Fibroblast of peridontal ligament (primary cell): ENCODE measurements around the gene DDX43.
A peak's percentile ranks its signal among the peaks of the same experiment; 100 is the strongest.
"Not testable (repeated sequence)": the region's sequence is repeated elsewhere in the genome, so short reads cannot be mapped to it uniquely, and the experiment has no call there.

Source experiments
- DNase-seq: peaks from one replicate; pipeline ENCODE4 v3.0.0-alpha.2; 2010; ENCODE audit errors: extremely low read depth

Gene DDX43

DNA sequence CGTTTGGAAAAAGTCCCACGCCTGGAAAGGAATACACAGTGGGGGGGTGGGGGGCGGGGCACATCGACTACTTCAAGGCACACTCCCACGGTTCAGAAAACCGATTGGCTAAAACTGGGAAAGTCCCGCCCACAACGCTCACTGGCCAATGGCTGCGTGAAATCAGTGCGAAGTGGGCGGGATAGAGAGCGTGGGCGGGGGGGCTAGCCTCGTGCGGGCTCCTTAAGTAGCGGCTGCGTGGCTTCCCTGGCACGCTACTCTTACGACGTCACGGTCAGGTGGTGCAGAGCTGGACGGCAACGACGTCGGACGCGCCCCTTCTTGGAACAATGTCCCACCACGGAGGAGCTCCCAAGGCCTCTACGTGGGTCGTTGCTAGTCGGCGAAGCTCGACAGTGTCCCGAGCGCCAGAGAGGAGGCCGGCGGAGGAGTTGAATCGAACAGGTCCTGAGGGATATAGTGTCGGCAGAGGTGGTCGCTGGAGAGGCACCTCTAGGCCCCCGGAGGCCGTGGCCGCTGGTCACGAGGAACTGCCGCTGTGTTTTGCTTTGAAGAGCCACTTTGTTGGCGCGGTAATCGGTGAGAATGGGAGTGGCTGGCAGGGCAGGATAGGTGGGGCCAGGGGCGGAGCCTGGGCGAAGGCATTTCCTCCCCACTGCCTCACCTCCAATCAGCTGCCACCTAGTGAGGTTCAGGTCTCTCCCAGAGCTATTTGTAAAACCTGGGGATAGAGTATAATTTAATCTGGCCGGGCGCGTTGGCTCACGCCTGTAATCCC, at the start of gene DDX43:
TSS of gene DDX43 (plus strand) at position 252 of the 778 bp plus-strand sequence. CDS start at position 330, 78 bp downstream.
- peak; percentile 44 for DNase-seq

DNA sequence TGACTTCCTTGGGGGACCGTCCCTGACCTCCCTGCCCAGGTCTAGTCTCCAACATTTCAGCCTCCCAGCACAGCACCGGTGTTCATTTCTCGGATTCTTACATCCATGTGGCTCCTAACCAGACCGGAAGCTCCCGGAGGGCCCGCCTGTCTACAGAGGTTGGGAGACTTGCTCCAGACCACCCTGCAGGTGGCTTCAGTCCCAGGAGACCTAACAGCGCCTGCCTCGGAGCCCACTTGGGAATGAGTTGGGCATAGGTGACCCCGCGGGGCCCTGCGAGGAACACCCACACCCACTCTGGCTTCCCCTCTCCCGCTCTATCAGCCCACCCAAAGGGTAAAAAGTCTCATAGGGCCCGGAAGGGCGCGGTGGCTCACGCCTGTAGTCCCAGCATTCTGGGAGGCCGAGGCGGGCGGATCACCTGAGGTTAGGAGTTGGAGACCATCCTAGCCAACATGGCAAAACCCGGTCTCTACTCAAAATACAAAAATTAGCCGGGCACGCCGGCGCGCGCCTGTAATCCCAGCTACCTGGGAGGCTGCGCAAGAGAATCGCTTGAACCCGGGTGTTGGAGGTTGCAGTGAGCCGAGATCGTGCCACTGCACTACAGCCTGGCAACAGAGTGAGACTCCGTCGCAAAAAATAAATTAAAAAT, 46.0 kb upstream of the DDX43 start:
- DNase-seq = no peak

DNA sequence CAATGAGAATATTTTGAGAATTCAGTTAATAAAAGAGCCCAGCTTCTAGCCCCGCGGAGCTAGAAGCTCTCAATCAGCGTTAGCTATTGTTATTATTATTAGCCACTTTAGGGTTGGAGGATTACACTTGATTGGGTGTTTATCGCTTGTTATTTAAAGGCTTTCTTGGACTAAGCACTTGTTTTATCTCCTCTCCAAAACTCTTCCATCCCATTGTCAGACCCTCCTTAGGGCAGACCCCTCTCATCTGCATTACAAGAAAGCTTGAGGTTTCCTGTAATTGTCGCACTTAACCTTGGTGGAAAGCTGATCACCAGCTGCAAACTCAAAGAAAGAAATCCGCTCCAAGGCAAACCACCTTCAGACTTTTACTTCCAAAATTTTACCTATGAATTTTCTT, 45.3 kb upstream of the DDX43 start:
- DNase-seq = no peak

DNA sequence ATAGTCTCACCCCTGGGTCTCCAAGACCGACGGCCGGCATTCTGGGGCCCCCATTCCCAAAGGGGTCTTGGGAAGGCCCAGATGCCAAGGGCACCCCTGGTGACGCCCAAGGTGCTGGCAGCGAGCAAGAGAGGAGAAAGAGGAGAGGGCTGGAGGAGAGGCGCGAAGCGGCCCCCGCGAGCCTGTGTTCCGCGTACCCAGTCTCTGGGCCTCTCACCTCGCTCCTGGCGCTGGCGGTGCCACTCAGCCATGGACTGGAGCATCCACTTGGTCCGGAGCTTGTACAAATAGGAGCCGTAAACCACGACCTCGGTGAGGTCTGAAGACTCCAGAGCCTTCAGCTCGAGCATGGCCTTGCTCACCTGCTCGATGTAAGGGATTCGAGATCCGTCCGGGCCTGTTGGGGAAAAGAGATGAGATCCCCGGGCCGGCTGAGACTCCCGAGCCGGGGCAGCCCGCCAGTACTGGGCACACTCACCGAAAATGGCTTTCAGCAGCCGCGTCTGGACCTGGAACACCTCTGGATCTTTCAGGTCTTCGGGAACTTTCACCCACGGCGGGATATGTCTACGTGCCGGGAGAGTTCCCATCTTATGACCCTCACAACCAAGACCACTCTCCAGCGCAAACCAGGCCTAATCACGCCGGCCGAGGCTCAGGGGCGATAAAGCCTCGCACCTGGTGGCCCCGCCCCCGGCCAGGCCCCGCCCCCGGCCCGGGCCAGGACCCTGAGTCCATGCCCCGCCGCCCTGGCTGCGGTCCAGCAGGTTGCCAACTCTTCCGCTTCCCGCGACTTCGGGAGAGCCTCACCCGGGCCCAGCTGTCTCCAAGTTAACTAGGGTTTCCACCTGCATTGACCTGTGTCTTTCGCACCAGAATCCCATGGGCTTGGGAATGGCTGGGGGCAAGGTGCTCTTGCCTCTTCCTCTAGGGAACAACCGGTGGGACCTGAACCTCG, 40.7 kb upstream of the DDX43 start, which contains the start of gene DPPA5:
TSS of gene DPPA5 (minus strand) at position 641 of the 958 bp plus-strand sequence. CDS start at position 590, 51 bp downstream.
- no peak for DNase-seq

DNA sequence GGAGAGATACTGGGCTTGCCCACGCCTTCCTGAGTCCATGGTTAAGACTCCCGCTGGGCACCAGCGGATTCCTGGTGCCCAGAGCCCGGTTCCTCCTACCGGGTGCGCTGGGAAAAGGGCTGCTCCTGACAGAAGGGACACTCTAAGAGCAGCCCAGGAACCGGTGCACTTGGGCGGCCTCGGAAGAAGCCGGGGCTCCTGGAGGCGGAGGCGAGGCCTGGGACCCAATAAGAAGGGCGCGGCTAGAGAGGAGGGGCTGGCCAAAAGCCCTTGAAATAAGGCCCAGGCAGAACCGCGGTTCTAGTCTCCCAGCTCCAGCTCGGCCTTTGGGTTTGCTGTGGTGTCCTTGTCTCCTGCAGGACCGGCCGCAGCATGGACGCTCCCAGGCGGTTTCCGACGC, 32.3 kb upstream of the DDX43 start, which contains the start of gene KHDC3L:
TSS of gene KHDC3L (plus strand) at position 301 of the 400 bp plus-strand sequence. CDS start at position 373, 72 bp downstream.
- DNase-seq = no peak

DNA sequence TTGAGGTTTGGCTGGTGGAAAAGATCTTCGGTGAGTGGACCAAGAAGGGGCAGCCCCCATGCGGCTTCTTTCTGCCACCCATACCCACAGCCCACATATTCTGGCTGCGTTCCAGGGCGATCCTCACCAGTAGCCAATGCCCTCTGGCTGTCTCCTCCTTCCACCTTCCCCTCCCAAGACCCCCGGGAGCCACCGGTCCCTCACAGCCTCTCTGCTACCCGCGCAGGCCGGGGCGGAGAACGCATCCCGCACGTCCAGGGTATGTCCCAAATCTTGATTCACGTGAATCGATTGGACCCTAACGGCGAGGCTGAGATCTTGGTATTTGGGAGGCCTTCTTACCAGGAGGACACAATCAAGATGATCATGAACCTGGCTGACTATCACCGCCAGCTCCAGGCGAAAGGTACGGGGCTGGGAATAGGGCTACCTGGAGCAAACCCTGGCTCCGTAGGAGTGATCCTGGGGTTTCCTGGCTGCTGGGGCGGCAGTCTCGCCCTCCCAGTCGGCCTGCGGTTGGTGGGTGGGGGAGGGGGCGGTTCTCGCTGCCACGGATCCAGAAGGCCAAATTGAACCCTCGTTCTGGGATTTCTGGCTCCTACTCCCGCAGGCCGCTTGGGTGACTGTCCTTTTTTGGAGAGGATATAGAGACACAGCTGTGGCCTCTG, 31.6 kb upstream of the DDX43 start:
- no peak for DNase-seq

DNA sequence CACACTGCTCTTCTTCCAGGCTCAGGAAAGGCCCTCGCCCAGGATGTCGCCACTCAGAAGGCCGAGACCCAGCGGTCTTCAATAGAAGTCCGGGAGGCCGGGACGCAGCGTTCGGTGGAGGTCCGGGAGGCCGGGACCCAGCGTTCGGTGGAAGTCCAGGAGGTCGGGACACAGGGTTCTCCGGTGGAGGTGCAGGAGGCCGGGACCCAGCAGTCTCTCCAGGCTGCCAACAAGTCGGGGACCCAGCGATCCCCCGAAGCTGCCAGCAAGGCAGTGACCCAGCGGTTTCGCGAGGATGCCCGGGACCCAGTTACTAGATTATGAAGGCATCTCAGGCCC, 31.1 kb upstream of the DDX43 start:
- DNase-seq = no peak

DNA sequence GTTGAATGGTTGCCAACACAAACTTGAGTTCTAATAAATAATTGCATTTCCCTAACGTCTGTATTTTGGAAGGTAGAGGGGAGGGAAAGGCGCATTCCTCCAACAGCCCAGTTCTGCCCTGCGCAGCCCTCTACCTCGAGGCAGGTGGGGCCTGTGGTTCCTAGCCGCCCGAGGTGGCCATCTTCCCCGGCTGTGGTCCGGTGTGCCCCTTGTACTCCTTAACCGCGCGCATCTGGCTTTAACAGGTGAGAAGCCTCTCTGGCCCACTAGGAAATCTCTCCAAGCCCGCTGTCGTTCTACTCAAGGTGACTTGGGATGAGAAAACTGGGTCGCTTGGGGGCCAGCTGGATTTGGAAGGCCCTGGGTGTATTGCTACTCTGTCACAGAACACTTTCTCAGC, 30.5 kb upstream of the DDX43 start:
- DNase-seq = no peak

DNA sequence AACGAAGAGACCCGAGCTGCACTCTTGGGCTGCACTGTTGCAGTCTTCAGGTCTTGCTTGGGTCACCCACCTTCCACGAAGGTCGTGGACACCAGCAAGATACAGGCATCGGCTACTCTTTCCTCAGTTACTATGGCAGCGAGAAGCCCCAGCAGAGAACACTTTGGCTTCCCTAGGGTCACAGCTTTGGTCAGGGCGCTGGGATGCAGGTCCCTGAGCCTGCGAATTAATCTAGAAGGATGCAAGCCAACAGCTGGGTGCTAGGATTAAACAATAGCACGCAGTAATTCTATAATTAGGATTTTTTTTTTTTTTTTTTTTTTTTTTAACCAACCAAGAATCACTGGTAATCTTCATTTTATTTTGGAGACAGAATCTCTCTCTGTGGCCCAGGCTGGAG, 30.1 kb upstream of the DDX43 start:
- DNase-seq = no peak

DNA sequence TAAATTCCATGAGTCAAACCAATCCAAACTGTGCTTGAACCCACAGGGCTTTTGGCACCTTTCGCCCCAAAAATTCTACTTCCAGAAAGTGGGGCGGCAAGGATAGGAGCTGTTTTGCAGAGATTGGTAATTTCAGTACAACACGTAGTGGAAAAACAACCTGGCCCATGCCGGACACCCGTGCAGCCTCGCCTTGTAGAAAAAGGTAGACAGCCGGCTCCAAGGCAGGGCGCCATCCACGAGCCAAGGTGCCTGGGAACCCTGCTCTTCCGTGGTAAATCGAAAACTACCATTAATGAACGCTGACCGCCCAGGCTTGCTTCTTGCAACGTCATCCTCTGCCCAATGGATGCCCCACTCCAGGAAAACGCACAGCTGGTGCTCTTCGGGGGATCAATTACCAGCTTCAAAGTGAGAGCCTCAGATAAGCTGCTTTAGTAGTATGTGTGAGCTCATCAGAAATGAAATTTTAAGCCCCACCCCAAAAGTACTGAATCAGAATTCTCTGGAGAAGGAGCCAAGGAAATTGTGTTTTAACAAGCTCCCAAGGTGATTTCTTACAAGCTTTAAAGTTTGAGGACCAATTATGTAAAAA, 26.8 kb upstream of the DDX43 start:
- no peak for DNase-seq

DNA sequence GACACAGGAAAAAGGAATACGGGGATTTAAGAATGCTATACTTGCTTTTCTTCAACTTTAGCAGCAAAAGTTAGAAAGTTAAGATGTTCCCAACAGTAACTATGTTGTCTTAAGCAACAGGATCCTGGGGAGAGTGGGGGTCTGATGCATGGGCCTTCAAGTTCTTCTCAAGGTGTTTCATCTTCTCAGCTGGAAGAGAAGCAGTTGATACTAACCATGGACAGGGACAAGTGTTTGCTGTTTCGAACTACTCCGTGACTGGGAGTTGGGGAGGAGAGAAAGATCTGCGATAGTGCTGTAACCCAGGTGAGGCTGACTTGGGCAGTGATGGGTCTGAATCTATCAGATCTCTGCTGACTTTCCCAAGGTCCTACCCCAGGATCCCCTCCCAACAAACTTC, 26.0 kb upstream of the DDX43 start:
- no peak for DNase-seq

DNA sequence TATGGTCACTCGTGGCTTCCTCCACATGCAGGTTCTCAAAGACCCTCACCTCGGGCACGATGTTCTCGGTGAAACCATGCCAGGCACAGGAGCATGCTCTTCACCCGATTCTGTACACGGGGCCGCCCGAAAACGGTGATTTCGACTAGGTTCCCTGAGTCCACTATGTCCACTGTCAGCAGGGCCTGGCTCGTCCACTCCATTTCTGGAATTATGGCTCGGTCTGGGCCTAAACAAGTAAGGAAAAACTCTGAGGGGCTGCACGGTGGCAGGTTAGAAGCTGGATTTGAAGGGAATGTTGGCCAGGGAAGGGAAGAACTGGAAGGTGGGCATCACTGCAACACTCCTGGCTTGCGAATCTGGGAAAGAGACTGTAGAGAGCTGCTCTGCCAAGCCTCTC, 25.5 kb upstream of the DDX43 start:
- no peak for DNase-seq

DNA sequence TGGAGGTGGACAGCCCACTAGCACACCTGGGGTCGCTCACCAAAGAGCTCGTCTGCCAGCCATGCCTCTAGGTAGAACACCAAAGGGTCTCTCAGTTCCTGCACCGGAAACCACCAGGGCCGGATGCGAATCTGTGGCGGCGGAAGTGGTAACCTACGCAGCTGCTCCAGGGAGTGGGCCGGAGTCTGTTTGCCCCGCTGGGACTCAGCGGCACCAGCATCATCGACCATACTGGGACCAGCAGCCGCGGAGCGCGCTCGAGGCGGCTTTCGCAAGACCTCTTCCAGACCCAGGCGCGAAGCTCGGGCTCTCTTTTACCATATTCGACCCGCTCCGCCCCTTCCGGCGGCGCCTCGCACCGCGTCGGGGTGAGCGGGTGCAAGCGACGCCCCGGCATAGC, 25.1 kb upstream of the DDX43 start, which contains the start of gene OOEP:
TSS of gene OOEP (minus strand) at position 335 of the 400 bp plus-strand sequence. CDS start at position 230, 105 bp downstream.
- no peak for DNase-seq

DNA sequence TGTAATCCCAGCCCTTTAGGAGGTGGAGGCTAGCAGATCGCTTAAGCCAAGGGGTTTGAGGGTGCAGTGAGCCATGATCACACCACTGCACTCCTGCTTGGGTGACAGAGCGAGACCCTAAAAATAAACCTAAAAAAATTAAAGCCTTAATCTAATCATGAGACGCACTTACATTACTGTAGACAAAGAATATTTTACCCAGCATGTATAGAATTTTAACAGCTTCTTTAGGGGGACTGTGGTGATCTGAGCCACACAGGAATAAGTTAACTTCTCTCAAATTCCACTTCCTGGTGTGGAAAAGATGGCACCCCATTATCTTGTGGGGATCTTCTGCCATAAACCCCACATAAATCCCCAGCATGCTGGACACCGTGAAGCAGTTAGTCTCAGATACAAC, 22.6 kb upstream of the DDX43 start:
- no peak for DNase-seq

DNA sequence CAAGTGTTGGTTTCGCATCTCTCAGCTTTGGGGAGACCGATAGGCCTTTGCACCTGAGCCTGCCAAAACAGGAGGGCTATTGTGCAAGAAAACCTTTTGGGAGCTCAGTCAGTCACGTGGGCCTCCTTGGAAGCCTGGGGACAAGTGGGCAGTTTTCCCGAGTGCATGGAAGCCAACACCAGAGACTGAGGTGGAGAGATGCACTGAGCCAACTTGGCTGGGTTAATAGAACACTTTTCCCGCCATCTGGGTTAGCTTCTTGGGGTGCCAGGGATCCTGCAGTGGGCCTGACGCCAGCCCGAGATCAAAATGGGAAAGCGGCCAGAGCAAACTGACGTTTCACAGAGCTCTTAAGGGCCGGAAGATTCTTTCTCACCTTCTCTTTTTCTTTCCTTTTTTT, 22.1 kb upstream of the DDX43 start:
- no peak for DNase-seq

DNA sequence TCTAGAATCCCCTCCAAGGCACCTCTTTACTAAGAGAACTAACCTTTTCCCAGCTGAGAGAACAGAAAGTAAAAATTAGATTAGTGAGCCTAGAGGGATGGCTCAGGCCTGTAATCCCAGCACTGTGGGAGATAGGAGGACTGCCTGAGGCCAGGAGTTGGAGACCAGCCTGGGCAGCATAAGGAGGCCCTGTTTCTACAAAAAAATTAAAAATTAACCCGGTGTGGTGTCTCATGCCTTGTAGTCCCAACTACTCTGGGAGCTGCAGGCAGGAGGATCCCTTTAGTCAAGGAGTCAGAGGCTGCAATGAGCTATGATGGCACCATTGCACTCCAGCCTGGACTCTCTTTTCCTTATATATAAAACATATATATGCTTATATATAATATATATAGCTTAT, 19.4 kb upstream of the DDX43 start:
- DNase-seq = no peak

DNA sequence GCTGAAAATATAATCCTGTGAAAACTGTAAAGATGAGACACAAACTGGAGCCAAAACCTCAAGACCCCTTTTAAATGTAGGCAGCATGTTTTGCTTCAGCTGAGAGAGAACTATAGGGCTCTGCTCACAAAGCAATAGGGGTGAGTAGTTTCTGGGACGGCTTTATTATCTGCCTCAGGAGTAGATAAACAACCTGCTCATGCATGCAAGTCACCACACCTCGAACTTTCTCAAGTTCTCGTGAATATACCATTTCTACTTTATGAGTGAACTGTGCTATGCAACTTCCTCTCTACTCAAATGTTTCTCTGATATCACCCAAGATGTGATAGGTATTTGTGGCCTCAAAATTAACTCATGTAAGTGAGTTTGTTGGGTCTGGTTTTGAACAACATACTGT, 17.4 kb upstream of the DDX43 start:
- no peak for DNase-seq

DNA sequence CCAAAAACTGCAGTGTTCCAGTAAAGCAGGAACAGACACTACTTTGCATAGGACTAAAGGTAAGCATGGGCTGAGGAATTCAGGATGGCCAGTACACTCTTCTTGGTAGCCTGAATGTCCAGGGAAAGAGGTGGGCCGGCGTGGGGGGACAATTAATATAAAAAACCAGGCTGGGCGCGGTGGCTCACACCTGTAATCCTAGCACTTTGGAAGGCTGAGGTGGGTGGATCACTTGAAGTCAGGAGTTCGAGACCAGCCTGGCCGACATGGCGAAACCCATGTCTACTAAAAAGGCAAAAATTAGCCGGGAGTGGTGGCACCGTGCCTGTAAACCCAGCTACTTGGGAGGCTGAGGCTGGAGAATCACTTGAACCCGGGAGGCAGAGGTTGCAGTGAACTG, 13.1 kb upstream of the DDX43 start:
- not testable (repeated sequence) for DNase-seq

DNA sequence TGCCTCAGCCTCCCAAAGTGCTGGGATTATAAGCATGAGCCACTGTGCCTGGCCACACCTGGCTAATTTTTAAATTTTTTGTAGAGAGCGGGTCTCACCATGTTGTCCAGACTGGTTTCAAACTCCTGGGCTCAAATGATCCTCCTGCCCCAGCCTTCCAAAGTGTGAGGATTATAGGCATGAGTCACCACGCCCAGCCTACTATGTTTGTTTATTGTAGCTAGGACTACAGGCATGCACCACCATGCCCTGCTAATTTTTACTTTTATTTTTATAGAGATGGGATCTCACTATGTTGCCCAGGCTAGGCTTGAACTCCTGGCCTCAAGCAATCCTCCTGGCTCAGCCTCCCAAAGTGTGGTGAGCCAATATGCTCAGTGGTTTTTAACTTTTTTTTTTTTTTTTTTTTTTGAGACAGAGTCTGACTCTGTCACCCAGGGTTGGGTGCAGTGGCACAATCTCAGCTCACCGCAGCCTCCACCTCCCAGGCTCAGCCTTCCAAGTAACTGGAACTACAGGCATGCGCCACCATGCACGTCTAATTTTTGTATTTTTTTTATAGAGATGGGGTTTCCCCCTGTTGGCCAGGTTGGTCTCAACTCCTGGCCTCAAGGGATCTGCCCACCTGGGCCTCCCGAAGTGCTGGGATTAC, 12.0 kb upstream of the DDX43 start:
- DNase-seq = peak; percentile 10

DNA sequence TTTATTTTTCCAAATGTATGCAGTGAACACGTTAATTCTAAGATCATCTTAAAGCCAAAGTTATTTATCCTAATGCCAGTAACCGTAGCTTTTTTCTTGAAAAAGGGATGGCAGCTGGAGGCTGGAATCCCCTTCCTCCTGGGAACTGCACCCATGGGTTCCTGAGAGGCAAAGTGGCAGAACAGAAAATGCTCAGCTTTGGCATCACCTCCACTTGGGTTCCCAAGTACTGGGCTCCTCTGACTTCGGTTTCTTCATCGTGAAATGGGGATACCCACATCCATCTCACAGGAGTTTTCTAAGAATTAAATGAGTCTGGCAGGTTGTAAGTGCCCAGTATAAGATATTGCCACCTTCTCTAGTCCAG, 6.2 kb upstream of the DDX43 start:
- DNase-seq = no peak
